ENCODE results near the gene TTN. TPM values are rescaled to one million over a fixed set of nuclear protein-coding genes. Genes with fewer than 3 reads are reported as not detected.

The TTN gene
- total and polyA plus RNA-seq, 2 experiments from 2014 or later, result 12.5 to 15.7 TPM

DNA sequence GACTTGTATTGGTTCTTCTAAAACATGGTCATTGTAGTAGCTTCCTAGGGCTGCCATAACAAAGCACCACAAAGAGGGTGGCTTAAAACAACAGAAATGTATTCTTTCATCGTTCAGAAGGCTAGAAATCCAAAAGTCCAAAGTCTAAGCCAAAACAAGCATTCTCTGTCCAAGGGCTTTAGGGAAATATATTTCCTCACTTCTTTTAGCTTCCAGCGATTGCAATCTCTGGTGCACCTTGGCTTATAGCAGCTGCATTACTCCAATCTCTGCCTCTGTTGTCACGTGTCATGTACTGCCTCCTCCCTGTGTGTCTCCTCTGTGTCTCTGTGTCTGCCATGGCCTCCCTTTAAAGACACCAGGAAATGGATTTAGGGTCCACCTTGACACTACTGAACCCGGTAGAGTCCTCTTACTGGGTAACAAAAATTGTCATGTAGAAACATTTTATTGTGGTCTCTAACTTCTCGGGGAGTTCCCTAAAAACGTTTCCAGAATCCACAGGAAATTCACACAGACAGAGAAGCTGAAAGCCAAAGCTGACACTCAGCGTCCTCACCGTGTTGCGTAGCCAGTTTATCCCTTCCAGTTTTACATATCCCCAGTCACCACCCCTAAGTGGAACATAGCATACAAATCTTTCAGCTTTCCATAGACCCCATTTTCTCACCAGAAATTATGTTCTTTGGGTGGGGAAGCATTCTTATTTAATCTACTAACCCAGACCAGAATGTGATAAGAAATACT lies 20.7 kb upstream of the TTN start:
- Histone ChIP-seq H3K4me1 (ENCODE audit: insufficient read depth) (no peaks in the 10 kb centered on the region), H3K79me2 (replicated peaks; ENCODE audit: insufficient read depth) (no peaks in the 10 kb centered on the region), H4K20me1 (replicated peaks; ENCODE audit: insufficient read depth) (no peaks in the 10 kb centered on the region), H3K4me3 (no peak overlapping the region), H3K4me2 (no peak overlapping the region), H3K36me3 (ENCODE audit: insufficient read depth) (no peaks in the 10 kb centered on the region), H3K27ac (ENCODE audit: low read depth) (no peak overlapping the region), H2AFZ (no peak overlapping the region), H3K27me3 (ENCODE audit: insufficient read depth) (no peaks in the 10 kb centered on the region), H3K9me2 (ENCODE audit: insufficient read depth) (no peaks in the 10 kb centered on the region), H3F3A (replicated peaks; ENCODE audit: low read depth) (no peaks in the 10 kb centered on the region)
- Mint-ChIP-seq H3K27ac (no peak overlapping the region), H3K9me3 (no peaks in the 10 kb centered on the region), H3K4me1 (peaks cover 11% of the 10 kb centered on the region; the same call in 2 of the 3 replicates), H3K27me3 (ENCODE audit: insufficient read depth, low read depth, poor library complexity) (peaks cover 3% of the 10 kb centered on the region), H3K4me3 (no peak overlapping the region), H3K36me3 (ENCODE audit: low read depth) (no peaks in the 10 kb centered on the region; the same call in 2 of the 3 replicates)
- ATAC-seq (no peak), DNase-seq (ENCODE audit: low spot score) (no peak)
- TF ChIP-seq, protein P1, sequence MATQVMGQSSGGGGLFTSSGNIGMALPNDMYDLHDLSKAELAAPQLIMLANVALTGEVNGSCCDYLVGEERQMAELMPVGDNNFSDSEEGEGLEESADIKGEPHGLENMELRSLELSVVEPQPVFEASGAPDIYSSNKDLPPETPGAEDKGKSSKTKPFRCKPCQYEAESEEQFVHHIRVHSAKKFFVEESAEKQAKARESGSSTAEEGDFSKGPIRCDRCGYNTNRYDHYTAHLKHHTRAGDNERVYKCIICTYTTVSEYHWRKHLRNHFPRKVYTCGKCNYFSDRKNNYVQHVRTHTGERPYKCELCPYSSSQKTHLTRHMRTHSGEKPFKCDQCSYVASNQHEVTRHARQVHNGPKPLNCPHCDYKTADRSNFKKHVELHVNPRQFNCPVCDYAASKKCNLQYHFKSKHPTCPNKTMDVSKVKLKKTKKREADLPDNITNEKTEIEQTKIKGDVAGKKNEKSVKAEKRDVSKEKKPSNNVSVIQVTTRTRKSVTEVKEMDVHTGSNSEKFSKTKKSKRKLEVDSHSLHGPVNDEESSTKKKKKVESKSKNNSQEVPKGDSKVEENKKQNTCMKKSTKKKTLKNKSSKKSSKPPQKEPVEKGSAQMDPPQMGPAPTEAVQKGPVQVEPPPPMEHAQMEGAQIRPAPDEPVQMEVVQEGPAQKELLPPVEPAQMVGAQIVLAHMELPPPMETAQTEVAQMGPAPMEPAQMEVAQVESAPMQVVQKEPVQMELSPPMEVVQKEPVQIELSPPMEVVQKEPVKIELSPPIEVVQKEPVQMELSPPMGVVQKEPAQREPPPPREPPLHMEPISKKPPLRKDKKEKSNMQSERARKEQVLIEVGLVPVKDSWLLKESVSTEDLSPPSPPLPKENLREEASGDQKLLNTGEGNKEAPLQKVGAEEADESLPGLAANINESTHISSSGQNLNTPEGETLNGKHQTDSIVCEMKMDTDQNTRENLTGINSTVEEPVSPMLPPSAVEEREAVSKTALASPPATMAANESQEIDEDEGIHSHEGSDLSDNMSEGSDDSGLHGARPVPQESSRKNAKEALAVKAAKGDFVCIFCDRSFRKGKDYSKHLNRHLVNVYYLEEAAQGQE (IDR thresholded peaks at IDR 0.05; ENCODE audit: unreplicated experiment), result no peak
- TF ChIP-seq CTCF (conservative IDR thresholded peaks at IDR 0.05; ENCODE audit: low read depth in 2 of 2) (no peak), POLR2AphosphoS5 (IDR thresholded peaks at IDR 0.05; ENCODE audit: low read depth) (no peak), EZH2 (IDR thresholded peaks at IDR 0.05; ENCODE audit: low read depth, unreplicated experiment) (no peak), ZNF331 (CRISPR knock-in tag; IDR thresholded peaks at IDR 0.05; ENCODE audit: low read depth) (no peak), CREB1 (CRISPR knock-in tag; IDR thresholded peaks at IDR 0.05; ENCODE audit: low read depth) (no peak), JUNB (IDR thresholded peaks at IDR 0.05; ENCODE audit: unreplicated experiment) (no peak), NANOG (IDR thresholded peaks at IDR 0.05; ENCODE audit: borderline replicate concordance) (no peak), ETS1 (IDR thresholded peaks at IDR 0.05) (no peak), EZH2phosphoT487 (IDR thresholded peaks at IDR 0.05; ENCODE audit: unreplicated experiment) (no peak), STAT1 (IDR thresholded peaks at IDR 0.05; ENCODE audit: unreplicated experiment) (no peak)
